Upper lobe of left lung (tissue), 4 donors: Measurements from ENCODE around the gene SH3RF1.
A peak's percentile ranks its signal among the peaks of the same experiment; 100 is the strongest.

Experiments used
- CTCF ChIP-seq, 6 experiments: fragments of 450-650 bp in 4 of 6; fragments of 200-600 bp in 2 of 6; sonication (generic) in 2 of 6; IDR thresholded peaks; one replicate each; pipeline ENCODE4 v1.5.1; 2016 to 2019; ENCODE audit warnings: antibody characterized with exemption in 6 of 6
- POLR2A ChIP-seq, 4 donors: fragments of 450-650 bp; IDR thresholded peaks; one replicate each; pipeline ENCODE4 v1.5.1; 2016 to 2017; ENCODE audit warnings: antibody characterized with exemption in 4 of 4, mild to moderate bottlenecking in 2 of 4
- POLR2AphosphoS5 ChIP-seq, 2 donors: sonication (generic); formaldehyde crosslinking; IDR thresholded peaks; one replicate each; pipeline ENCODE4 v1.5.1; 2017; ENCODE audit warnings: antibody characterized with exemption in 2 of 2

- peak in 1 of 2 donors; percentile 17 for TF ChIP-seq POLR2AphosphoS5 (IDR thresholded peaks at IDR 0.05)
- TF ChIP-seq POLR2A (IDR thresholded peaks at IDR 0.05) = no peak
- no peak for TF ChIP-seq CTCF (IDR thresholded peaks at IDR 0.05)
Measured at GRCh38 chr4:169314906-169315305, 44.1 kb upstream of the SH3RF1 start.
